Measurements from ENCODE around the gene REM1. TPM values are rescaled to one million over a fixed set of nuclear protein-coding genes. Genes with fewer than 3 reads are reported as not detected.
"Not testable (repeated sequence)": the region's sequence is repeated elsewhere in the genome, so short reads cannot be mapped to it uniquely, and the experiment has no call there.

Gene REM1
- total RNA-seq, 2 donors from 2014 or later = not detected

DNA sequence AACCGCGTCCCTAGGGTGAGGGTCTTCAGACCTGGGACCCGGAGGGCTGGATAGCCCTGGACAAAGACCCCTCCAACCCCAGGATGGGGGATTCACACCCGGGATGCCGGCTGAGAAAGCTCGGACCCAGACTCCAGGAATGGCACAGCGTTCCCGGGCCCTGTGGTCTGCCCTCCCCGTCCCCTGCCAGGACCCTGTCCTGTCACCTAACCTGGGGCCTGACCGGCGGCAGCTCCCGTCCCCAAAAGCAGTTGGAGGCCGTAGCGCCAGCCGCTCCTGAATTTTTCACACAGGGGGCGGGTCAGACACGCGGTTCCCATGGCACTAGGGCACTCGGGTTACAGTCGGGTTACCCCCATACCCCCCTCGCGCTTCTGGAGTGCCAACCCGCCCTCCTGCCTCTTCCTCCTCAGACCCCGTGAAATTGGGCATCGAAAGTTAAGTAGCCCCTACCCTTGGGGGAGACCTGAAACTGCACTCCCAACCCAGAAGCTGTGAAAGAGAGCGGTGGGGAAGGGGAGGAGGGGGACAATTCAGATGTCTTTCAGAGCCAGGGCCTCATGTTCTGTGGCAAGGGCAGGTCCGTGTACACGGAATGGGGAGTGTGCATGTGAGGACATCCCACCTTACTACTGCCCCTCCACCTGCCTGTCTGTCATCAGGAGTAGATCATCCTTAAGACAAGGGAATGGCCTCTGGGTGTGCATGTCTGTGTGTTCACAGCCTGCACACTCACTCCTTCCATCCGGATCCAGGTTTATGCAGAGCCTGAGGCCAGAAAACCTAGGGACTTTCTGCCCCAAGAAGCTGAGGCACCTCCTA lies 595 bp downstream of the REM1 start:
- no peak for ATAC-seq
- Mint-ChIP-seq H3K36me3 (peaks cover 6 to 7% of the 10 kb centered on the region in 2 donors), H3K9me3 (peaks cover 4 to 5% of the 10 kb centered on the region in 2 donors), H3K27ac (no peak overlapping the region)
- DNase-seq (ENCODE audit: low spot score in 2 of 2) = no peak

DNA sequence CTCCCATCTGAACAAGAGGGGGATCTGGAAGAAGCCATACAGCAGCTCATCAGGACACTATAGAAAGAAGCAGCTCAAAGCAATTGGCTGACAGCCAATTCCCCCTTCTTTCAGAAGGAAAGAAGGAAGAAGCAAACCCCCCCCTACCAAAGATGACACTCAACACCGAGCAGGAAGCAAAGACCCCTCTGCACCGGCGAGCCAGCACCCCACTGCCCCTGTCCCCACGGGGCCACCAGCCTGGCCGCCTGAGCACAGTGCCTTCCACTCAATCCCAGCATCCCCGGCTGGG lies 1.2 kb downstream of the REM1 start:
- Mint-ChIP-seq H3K9me3 (peaks cover 4 to 5% of the 10 kb centered on the region in 2 donors), H3K27ac (no peak overlapping the region), H3K36me3 (peaks cover 6 to 7% of the 10 kb centered on the region in 2 donors)
- ATAC-seq = no peak
- DNase-seq (ENCODE audit: low spot score in 2 of 2) = no peak

DNA sequence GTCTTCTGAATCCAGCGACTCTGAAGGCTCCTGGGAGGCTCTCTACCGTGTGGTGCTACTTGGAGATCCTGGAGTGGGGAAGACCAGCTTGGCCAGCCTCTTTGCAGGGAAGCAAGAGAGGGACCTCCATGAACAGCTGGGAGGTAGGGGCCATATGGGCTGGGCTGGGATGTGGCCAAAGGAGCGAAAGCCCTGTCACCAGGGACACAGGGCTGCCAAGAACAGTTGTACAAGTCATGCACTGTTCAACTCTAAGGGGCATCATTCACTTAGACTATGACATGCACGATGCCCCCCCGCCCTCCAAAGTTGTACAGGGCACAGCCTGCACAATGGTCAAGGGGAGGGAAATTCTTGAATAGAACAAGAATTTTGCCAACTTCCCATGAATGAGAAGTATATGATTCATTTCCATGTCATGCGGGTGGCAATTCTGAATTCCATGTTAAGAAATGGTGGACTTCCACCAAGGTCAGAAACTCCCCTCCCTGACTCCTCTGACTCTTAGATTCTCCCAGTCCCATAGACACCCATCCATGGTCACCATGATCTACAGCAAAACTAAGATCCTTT lies 1.6 kb downstream of the REM1 start:
- Mint-ChIP-seq H3K27ac (no peak overlapping the region), H3K36me3 (peaks cover 6 to 7% of the 10 kb centered on the region in 2 donors), H3K9me3 (peaks cover 4 to 5% of the 10 kb centered on the region in 2 donors)
- ATAC-seq (no peak), DNase-seq (ENCODE audit: low spot score in 2 of 2) (no peak)

DNA sequence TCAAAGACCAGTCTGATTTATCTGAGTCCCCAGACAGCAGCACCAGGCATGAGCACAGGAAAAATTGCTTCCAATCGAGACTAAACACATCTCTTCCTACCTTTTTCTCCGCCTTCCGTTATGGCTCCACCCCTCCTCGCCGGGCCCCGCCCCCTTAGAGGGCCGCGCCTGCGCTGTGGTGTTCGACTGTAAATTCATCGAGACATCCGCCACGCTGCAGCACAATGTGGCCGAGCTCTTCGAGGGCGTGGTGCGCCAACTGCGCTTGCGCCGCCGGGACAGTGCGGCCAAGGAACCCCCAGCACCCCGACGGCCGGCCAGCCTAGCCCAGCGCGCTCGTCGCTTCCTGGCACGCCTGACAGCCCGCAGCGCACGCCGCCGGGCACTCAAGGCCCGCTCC lies 8.9 kb downstream of the REM1 start:
- ATAC-seq (no peak), DNase-seq (ENCODE audit: low spot score in 2 of 2) (no peak)
- Mint-ChIP-seq H3K27ac (no peak overlapping the region), H3K9me3 (no peaks in the 10 kb centered on the region), H3K36me3 (peaks cover 0 to 6% of the 10 kb centered on the region in 2 donors)

DNA sequence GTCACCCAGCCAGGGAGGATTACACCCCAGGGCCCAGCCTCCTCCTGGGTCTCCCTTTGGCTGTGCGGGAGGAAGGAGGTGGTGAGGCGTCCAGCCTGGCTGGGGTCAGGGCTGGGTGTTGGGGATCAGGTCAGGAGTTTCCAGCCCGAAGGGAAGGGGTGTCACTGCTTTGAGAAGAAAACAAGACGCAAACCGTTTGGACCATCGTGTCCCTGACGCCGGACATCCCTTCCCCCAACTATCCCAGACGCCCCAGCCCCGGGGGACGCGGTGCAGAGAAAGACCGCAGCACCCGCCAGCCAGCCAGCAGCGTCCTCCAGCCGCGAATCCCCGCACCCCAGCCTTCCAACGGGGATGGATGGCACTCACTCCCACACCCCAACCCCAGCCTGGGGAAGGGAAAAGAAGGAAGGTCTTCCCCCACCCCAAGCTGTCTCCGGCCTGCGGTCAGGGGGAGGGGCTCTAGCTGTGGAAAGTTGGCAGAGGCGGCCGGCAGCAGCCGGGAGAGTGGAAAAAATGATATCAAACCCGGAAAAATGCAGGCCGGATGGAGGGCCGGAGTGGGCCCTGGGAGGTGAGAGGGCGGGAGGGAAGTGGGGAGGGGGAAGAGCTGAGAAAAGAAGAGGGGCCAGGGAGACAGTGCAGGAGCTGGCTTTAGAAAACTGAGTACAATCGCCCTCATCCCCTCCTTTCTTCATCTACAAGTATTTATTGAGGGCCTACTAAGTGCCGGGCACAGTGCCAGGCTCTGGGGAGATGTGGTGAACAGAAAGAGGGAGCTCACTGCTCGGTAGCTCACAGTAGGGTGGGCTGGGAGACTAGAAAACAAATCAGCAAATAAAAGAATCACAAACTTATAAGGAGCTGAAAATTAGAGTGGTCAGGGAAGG lies 10.6 kb downstream of the REM1 start:
- no peak overlapping the region for H3K27ac Mint-ChIP-seq
- ATAC-seq (peak in 1 of 2 donors; percentile 39), DNase-seq (ENCODE audit: low spot score in 2 of 2) (no peak)
- H3K36me3 Mint-ChIP-seq = peaks cover 0 to 6% of the 10 kb centered on the region in 2 donors
- H3K9me3 Mint-ChIP-seq = no peaks in the 10 kb centered on the region

DNA sequence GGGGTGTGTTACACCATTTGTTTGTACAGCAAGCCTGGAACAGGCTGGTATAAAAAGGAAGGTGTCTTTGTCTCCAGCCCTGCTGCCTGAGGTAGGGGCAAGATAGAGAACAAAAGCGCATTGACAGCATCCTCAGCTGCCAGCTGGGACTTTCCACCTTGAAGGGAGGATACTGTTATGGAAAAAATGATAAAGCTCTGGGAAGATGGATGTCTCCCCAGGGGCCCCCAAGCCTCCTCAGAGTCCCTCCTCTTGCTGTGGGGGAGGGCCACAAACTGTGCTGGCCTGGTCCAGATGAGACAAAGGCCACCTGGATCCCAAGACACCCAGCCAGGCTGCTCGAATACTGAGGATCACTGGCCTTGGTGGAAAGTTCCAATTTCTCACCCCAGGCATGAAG lies 13.0 kb downstream of the REM1 start:
- peaks cover 0 to 6% of the 10 kb centered on the region in 2 donors for H3K36me3 Mint-ChIP-seq
- ATAC-seq = no peak
- no peak for DNase-seq (ENCODE audit: low spot score in 2 of 2)
- no peaks in the 10 kb centered on the region for H3K9me3 Mint-ChIP-seq
- no peak overlapping the region for H3K27ac Mint-ChIP-seq

DNA sequence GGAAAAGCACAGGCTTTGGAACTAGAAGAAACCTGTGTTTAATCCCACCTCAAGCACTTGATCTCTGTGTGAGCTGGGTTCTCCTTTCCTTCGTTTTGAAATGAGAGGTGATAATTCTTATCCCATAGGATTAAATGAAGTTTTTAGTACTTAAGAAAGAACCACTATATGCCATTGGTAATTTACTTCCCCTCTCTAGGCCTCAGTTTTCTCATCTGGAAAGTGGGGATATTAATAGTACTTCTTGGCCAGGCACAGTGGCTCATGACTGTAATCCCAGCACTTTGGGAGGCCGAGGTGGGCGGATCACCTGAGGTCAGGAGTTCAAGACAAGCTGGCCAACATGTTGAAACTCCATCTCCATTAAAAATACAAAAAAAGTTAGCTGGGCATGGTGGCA lies 14.1 kb downstream of the REM1 start:
- H3K9me3 Mint-ChIP-seq = no peaks in the 10 kb centered on the region
- DNase-seq (ENCODE audit: low spot score in 2 of 2) (no peak), ATAC-seq (no peak)
- H3K36me3 Mint-ChIP-seq = peaks cover 0 to 6% of the 10 kb centered on the region in 2 donors
- no peak overlapping the region for H3K27ac Mint-ChIP-seq

DNA sequence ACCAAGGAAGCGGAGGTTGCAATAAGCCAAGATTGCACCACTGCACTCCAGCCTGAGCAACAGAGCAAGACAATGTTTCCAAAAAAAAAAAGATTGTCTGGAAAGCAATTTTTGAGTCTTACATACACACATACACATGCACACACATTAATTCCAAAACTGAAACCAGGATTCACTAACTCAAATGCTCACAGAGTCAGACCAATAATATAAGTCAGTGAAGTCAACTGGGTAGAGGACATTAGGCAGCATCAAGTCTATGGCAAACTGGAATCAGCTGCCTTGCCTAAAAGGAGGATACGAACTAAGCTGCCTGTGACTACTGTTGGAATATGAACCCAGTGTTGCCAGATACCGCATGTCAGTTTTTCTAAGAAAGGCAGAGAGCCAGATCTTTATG lies 15.7 kb downstream of the REM1 start:
- no peaks in the 10 kb centered on the region for H3K36me3 Mint-ChIP-seq

DNA sequence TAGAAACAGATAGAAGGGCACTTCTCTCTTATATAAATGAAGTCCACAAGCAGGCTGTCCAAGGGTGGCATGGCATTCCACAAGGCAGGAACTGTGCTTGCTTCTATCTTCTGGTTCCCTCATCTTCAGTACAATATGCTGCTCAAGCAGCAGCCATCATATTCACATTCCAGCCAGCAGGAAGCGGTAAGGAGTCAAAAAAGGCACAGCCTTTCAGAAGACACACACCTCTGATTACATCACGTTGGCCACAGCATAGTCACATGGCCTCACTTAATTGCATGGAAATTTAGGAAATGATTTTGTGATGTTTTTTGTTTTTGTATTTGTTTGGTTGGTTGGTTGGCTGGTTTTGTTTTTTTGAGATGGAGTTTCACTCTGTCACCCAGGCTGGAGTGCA lies 19.0 kb downstream of the REM1 start:
- no peak overlapping the region for H3K27ac Mint-ChIP-seq
- ATAC-seq (no peak), DNase-seq (ENCODE audit: low spot score in 2 of 2) (no peak)
- H3K36me3 Mint-ChIP-seq = no peaks in the 10 kb centered on the region
- H3K9me3 Mint-ChIP-seq = no peaks in the 10 kb centered on the region

More for the DNA sequence above, 15.7 kb downstream of the REM1 start:
- Mint-ChIP-seq H3K9me3 (no peaks in the 10 kb centered on the region), H3K27ac (no peak overlapping the region)
- DNase-seq (ENCODE audit: low spot score in 2 of 2) (no peak), ATAC-seq (peak in 1 of 2 donors; percentile 63)

DNA sequence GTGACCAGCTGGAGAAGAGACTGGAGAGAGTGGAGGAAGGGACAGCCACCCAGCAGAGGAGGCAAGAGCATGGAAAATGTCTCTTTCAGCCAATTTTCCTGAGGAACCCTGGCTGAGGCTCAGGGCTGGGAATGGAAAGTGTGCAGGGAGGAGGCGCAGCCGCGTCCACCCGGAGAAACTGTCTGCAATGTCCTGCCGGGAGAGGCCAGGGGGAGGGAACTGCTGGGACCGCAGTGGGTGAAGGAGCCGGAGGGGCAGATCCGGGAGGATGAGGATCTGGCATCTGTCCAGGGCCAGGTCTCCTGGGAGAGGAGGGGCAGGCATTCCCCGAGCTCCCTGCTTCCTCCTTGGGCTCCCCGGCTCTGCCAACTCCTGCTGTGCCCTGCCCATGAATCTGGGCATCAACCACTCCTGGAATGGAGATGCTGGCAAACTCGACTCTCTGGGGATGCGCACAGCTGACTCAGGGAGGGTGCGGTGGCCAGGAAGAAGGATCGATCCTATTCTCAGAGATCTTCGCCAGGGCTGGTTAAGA lies 21.7 kb downstream of the REM1 start:
- Mint-ChIP-seq H3K27ac (no peak overlapping the region), H3K9me3 (no peaks in the 10 kb centered on the region), H3K36me3 (no peaks in the 10 kb centered on the region)
- DNase-seq (ENCODE audit: low spot score in 2 of 2) (no peak), ATAC-seq (no peak)

DNA sequence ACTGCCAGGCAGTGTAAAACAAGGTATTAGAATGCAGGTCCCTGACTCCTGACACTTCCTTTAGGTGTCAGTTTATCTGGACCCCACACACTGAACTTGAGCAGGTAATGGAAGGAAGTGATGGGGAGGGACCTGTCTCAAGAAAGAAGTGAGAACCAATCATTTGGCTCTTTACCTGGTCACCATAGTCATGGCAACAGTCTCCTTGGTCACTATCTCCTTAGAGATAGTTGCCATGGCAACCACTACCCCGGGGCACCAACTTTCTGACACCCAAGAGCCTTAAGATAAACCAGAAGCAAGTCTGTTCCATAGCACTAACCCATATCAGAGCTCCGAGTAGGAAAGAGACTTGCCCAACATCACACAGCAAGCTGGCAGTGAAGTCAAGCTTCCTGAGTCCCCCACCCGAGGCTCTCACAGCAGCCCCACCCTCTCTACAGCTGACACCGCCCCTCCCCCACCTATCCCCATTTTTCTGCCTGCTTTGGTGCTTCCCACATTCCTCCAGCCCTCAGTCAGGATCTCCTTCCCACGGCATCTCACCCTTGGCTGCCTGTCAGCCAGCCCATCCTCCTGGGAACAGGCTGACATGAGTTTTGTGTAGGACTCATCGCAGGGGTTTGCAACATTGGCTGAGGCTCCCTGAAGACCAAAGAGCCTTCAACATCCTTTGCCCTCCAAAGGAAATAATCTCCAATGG lies 22.9 kb downstream of the REM1 start:
- no peak for DNase-seq (ENCODE audit: low spot score in 2 of 2)
- Mint-ChIP-seq H3K36me3 (no peaks in the 10 kb centered on the region), H3K9me3 (no peaks in the 10 kb centered on the region), H3K27ac (no peak overlapping the region)
- no peak for ATAC-seq

DNA sequence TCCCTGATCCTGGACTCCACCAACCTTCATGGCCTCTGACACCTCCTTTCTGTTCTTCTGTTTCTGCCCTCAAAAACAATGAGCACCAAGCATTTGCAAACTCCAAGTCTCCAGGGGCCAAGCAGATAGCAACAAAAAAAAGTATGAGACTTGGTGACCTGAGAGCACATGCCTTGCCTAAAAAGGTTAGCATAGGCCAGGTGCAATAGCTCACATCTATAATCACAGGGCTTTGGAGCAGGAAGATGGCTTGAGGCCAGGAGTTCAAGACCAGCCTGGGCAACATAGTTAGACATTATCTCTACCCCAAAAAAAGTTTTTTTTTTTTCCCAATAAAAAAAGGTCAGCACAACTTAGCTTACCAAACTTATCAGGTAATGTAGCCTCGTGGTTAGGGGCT lies 25.4 kb downstream of the REM1 start:
- DNase-seq (ENCODE audit: low spot score in 2 of 2) (no peak), ATAC-seq (no peak)
- Mint-ChIP-seq H3K9me3 (no peaks in the 10 kb centered on the region), H3K36me3 (no peaks in the 10 kb centered on the region), H3K27ac (no peak overlapping the region)

DNA sequence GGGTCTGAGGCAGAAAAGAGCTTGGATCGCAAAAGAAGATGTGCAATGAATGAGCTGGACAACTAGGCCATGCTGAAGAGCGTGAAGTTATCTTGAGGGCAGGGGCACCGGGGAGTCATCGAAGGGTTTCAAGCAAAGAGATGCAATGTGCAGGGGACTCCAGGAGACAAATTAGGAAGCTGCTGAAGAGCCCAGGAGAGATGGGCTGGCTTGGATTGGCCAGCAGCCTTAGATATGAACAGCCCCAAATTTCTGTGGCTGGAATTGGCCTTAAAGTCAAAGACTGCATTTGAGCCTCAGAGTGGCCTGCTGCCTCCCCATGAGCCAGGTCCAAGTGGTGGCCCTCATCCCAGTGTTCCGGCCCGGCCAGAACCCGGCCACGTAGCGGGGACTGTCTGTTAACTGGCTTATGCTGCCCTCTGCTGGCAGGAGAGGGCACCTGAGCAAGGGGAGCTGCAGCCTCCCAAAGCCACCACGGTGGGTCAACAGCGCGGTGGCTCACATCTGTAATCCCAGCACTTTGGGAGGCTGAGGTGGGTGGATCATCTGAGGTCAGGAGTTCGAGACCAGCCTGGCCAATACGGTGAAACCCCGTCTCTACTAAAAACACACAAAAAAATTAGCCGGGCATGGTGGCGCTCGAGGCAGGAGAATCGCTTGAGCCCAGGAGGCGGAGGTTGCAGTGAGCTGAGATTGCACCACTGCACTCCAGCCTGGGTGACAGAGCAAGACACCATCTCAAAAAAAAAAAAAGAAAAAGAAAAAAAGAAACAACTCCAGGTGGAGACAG lies 28.0 kb downstream of the REM1 start:
- H3K9me3 Mint-ChIP-seq, H3K36me3 Mint-ChIP-seq: not testable (repeated sequence)
- peak; percentile 96 to 99 for ATAC-seq

DNA sequence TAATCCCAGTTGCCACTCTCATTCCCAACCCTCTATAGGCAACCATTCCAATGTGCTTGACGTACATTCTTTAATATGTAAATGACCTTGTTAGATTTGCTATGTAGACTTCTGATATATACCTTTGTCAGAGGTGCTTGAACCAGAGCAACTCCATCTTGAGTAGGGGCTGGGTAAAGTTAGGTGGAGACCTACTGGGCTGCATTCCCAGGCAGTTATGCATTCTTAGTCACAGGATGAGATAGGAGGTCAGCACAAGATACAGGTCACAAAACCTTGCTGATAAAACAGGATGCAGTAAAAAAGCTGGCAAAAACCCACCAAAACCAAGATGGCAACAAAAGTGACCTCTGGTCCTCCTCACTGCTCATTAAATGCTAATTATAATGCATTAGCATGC lies 30.8 kb downstream of the REM1 start:
- ATAC-seq (no peak), DNase-seq (ENCODE audit: low spot score in 2 of 2) (no peak)
- H3K36me3 Mint-ChIP-seq = peaks cover 0 to 4% of the 10 kb centered on the region in 2 donors
- no peaks in the 10 kb centered on the region for H3K9me3 Mint-ChIP-seq
- H3K27ac Mint-ChIP-seq = no peak overlapping the region

More for the DNA sequence above, 28.0 kb downstream of the REM1 start:
- not testable (repeated sequence) for H3K27ac Mint-ChIP-seq
- peak; percentile 70 to 84 for DNase-seq (ENCODE audit: low spot score in 2 of 2)

DNA sequence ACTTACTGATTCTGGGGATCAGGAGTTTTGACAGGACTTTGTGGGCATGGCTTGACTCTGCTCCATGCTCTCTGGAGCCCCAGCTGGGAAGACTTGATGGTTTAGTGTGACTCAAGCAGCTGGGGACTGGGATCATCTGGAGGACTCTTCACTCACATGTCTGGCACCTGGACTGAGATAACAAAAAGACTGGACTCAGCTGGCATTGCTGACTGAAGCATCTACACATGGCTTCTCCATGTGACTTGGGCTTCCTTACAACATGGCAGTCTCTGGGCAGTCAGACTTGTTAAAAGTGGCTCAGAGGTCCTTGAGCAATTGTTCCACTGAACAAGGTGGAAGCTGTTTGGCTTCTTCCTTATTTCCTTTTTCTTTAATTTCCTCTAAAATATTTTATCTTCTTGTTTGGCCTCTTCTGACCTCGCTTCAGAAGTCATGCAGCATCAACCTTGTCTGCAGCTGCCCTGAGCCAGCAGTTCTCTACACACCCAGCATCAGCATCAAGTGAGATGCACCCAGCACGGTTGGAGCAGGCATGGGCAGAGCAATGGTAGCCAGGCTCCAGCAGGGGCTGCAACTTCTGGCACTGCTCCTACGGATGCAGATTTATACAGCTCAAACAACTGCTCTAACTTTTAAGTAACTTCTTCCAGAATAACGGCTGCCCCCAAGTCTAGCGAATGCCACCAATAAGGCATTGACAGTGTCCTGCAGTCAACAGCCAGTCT lies 33.6 kb downstream of the REM1 start:
- ATAC-seq = no peak
- H3K36me3 Mint-ChIP-seq = peaks cover 0 to 4% of the 10 kb centered on the region in 2 donors

More for the DNA sequence above, 33.6 kb downstream of the REM1 start:
- no peak overlapping the region for H3K27ac Mint-ChIP-seq
- H3K9me3 Mint-ChIP-seq = no peaks in the 10 kb centered on the region
- no peak for DNase-seq (ENCODE audit: low spot score in 2 of 2)
